AG09319 (cell line): ENCODE results near the gene LRRC8B.

Experiments
- DNase-seq: peaks from one replicate; pipeline ENCODE4 v3.0.0-alpha.2; 2010; ENCODE audit warnings: low read depth; ENCODE audit errors: extremely low read depth
- TF ChIP-seq, protein P1 (sequence below): IDR thresholded peaks from 2 replicates; pipeline ENCODE4 v1.5.1; 2011; ENCODE audit warnings: low read depth, mild to moderate bottlenecking, inconsistent platforms, low read length, moderate library complexity

LRRC8B gene

DNA sequence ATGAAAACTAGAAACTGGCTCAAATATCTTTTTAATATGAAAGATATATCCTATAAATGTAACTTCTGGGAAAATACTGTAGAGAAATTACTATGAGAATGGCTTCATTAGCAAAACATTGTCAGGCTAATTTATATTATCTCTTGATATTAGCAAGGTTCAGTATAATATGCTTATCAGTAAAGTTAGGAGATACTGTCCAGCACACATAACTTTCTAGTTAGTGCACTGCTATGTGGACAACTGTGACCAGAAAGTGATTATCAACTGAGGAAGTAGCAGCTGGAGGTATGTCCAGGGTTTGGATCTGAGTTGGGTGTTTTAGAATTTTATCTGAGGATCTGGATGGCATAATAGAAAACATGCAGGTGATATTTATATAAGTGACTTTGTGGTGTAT lies 115.8 kb downstream of the LRRC8B start:
- TF ChIP-seq, protein P1, sequence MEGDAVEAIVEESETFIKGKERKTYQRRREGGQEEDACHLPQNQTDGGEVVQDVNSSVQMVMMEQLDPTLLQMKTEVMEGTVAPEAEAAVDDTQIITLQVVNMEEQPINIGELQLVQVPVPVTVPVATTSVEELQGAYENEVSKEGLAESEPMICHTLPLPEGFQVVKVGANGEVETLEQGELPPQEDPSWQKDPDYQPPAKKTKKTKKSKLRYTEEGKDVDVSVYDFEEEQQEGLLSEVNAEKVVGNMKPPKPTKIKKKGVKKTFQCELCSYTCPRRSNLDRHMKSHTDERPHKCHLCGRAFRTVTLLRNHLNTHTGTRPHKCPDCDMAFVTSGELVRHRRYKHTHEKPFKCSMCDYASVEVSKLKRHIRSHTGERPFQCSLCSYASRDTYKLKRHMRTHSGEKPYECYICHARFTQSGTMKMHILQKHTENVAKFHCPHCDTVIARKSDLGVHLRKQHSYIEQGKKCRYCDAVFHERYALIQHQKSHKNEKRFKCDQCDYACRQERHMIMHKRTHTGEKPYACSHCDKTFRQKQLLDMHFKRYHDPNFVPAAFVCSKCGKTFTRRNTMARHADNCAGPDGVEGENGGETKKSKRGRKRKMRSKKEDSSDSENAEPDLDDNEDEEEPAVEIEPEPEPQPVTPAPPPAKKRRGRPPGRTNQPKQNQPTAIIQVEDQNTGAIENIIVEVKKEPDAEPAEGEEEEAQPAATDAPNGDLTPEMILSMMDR: no peak
- DNase-seq: no peak

DNA sequence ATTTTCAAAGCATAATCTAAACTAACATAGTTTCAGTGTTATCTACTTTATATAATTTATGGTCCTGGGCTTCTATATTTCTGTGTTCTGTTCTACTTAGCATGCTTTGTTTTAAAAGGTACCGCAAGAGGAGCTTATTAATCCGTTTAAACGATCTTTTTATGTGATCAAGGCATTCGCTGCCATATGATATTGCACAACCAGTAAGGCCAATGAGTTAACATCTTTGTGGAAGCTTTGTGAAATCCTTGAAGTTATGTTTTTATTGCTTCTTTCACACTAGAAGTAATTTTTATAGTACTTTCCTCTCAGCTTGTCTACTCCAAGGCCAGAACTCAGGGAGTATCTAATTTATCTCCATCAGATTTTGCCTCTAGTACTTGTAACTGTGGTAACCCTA lies 117.2 kb downstream of the LRRC8B start:
- DNase-seq: no peak
- TF ChIP-seq, protein P1: no peak

DNA sequence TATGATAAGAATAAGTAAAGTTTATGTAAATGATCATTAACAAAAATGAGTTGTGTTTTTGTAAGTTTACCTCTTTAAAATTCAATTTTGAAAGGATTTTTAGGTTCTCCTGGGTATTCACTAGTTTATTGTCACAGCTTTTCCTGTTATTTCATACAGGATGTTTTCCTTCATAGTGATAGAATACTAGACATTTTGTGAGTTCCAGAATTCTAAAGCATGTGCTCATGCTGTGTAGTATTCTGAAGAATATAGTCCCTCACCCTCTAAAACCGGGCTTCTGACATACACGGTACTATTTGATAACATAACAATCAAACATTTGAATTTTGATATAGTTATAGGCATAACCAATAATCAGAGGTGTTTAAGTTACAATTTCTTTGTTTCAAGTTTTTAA lies 118.9 kb downstream of the LRRC8B start:
- TF ChIP-seq, protein P1: no peak
- DNase-seq: no peak

DNA sequence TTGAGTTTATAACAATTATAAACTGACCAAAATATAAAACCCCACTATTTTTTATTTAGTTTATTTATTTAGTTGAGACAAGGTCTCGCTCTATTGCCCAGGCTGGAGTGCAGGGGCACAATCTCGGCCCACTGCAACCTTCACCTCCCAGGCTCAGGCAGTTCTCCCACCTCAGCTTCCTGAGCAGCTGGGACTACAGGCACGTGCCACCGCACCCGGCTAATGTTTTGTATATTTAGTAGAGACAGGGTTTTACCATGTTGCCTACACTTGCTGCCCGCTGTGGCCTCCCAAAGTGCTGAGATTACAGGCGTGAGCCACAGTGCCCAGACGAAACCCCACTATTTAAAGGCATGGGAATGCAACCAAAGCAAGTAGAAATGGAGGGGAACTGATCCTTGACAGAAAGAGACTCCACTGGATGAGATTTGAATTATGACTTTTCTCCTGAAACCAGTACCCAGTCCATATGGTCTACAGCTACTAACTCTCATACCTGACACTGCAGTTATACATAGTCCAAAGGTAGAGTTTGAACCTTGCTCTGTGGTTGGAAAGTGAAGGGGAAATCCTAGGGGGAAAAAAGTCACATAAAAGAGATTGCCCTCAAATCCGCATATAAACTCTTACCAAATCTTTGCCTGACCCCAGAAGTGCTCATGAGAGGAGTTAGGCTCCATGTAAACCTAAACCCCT lies 119.6 kb downstream of the LRRC8B start:
- TF ChIP-seq, protein P1: no peak
- no peak for DNase-seq

- DNase-seq: no peak
- TF ChIP-seq, protein P1: no peak
These were observed 121.6 kb downstream of the LRRC8B start for GRCh38 chr1:89646259-89646658.
